ENCODE measurements around the gene ACTN3. TPM values are rescaled to one million over a fixed set of nuclear protein-coding genes. Genes with fewer than 3 reads are reported as not detected.

ACTN3 gene
- total and polyA plus RNA-seq, 2 experiments from 2014 or later: 0.58 TPM; not detected in 1

GRCh38 chr11:66561178-66561974 is 14.7 kb downstream of the ACTN3 start:
- no peak for DNase-seq (ENCODE audit: low spot score)
- Histone ChIP-seq H3K4me2 (no peak overlapping the region), H3K36me3 (replicated peaks; ENCODE audit: insufficient read depth, low read depth) (no peaks in the 10 kb centered on the region), H2AFZ (no peak overlapping the region), H3K27ac (no peak overlapping the region), H3K79me2 (no peaks in the 10 kb centered on the region), H3K9me3 (ENCODE audit: low read depth) (no peaks in the 10 kb centered on the region), H3K27me3 (no peaks in the 10 kb centered on the region), H3K9me2 (replicated peaks; ENCODE audit: insufficient read depth) (no peaks in the 10 kb centered on the region), H4K20me1 (ENCODE audit: insufficient read depth, poor library complexity, severe bottlenecking) (no peaks in the 10 kb centered on the region), H3K4me3 (no peak overlapping the region), H3K4me1 (ENCODE audit: insufficient read depth) (no peaks in the 10 kb centered on the region)
- TF ChIP-seq EZH2 (IDR thresholded peaks at IDR 0.05; ENCODE audit: borderline replicate concordance) (no peak), CTCF (IDR thresholded peaks at IDR 0.05; ENCODE audit: poor library complexity) (no peak), EZH2phosphoT487 (IDR thresholded peaks at IDR 0.05; ENCODE audit: low read depth, severe bottlenecking, unreplicated experiment) (no peak)
- WGBS (ENCODE audit: low lambda C conversion rate, missing lambda C conversion rate): 86% methylated on average over 14 of the region's 14 CpGs

- Histone ChIP-seq H3K9me3 (ENCODE audit: low read depth) (no peaks in the 10 kb centered on the region), H2AFZ (no peak overlapping the region), H3K4me1 (ENCODE audit: insufficient read depth) (no peaks in the 10 kb centered on the region), H3K79me2 (no peaks in the 10 kb centered on the region), H4K20me1 (ENCODE audit: insufficient read depth, poor library complexity, severe bottlenecking) (no peaks in the 10 kb centered on the region), H3K36me3 (replicated peaks; ENCODE audit: insufficient read depth, low read depth) (no peaks in the 10 kb centered on the region), H3K4me3 (no peak overlapping the region), H3K27ac (no peak overlapping the region), H3K9me2 (replicated peaks; ENCODE audit: insufficient read depth) (no peaks in the 10 kb centered on the region), H3K4me2 (no peak overlapping the region), H3K27me3 (no peaks in the 10 kb centered on the region)
- TF ChIP-seq EZH2phosphoT487 (IDR thresholded peaks at IDR 0.05; ENCODE audit: low read depth, severe bottlenecking, unreplicated experiment) (no peak), EZH2 (IDR thresholded peaks at IDR 0.05; ENCODE audit: borderline replicate concordance) (no peak), CTCF (IDR thresholded peaks at IDR 0.05; ENCODE audit: poor library complexity) (no peak)
- WGBS (ENCODE audit: low lambda C conversion rate, missing lambda C conversion rate): 97% methylated on average over 9 of the region's 9 CpGs
- DNase-seq (ENCODE audit: low spot score): no peak
Measured at GRCh38 chr11:66561975-66562248, 15.2 kb downstream of the ACTN3 start.

DNA sequence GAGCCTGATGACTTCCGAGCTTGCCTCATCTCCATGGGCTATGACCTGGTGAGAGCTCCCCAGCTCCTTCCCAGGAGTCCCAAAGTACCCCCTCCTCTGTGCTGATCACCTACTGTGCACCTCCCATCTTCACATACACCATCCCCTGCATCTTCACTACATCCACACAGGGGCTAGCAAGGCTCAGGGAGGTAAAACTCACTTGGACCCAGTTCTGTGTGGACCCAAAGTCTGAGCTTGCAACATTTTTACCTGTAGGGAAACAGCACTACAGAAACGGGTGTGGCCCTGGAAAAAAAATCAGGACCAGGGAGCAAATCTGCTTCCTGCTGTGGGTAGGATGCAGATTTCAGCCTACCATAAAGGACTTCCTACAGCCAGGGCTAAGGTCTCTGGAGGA is 15.6 kb downstream of the ACTN3 start:
- Histone ChIP-seq H4K20me1 (ENCODE audit: insufficient read depth, poor library complexity, severe bottlenecking) (no peaks in the 10 kb centered on the region), H3K4me1 (ENCODE audit: insufficient read depth) (no peaks in the 10 kb centered on the region), H3K79me2 (no peaks in the 10 kb centered on the region), H3K9me3 (ENCODE audit: low read depth) (no peaks in the 10 kb centered on the region), H3K36me3 (replicated peaks; ENCODE audit: insufficient read depth, low read depth) (no peaks in the 10 kb centered on the region), H2AFZ (no peak overlapping the region), H3K27ac (no peak overlapping the region), H3K4me3 (no peak overlapping the region), H3K4me2 (no peak overlapping the region), H3K9me2 (replicated peaks; ENCODE audit: insufficient read depth) (no peaks in the 10 kb centered on the region), H3K27me3 (no peaks in the 10 kb centered on the region)
- TF ChIP-seq EZH2phosphoT487 (IDR thresholded peaks at IDR 0.05; ENCODE audit: low read depth, severe bottlenecking, unreplicated experiment) (no peak), EZH2 (IDR thresholded peaks at IDR 0.05; ENCODE audit: borderline replicate concordance) (no peak), CTCF (IDR thresholded peaks at IDR 0.05; ENCODE audit: poor library complexity) (no peak)
- WGBS (ENCODE audit: low lambda C conversion rate, missing lambda C conversion rate): 92% methylated on average over 2 of the region's 2 CpGs
- no peak for DNase-seq (ENCODE audit: low spot score)

Data from hepatocyte (in vitro differentiated cells).